ENCODE measurements around the gene TSPAN5.
"Not testable (repeated sequence)": the region's sequence is repeated elsewhere in the genome, so short reads cannot be mapped to it uniquely, and the experiment has no call there.

Gene TSPAN5

DNA sequence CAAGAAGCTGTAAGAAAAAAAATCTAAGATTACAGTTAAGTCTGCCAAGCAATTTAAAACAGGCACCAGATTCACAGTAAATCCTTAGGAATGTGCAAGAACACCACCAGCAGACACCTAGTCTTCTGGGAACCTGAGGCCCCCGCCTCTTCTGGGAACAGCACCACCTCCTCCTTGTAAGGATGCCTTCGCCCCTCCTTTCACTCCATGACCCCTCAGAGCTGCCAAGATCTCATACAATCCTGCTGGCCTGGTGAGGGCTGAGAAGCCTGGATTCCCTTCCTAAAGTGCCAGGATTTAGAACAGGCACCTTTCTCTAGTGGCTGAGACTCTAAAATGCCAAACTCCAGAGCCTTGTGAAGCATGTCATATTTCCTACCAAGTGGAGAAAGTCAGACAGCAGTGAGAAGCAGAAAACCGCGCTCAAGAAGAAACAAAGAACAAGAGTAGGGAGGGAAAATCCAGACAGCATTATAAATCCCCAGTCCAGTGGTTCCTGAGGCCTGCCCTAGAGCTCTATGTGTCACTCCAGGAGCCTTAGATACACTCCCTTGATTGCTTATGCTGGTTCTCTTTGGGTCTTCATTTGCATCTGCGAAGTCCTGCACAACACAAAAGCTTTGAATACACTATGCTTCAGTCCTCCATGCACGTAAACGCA lies 166.4 kb downstream of the TSPAN5 start:
- DNase-seq = peak in 1 of 14 donors; percentile 54

DNA sequence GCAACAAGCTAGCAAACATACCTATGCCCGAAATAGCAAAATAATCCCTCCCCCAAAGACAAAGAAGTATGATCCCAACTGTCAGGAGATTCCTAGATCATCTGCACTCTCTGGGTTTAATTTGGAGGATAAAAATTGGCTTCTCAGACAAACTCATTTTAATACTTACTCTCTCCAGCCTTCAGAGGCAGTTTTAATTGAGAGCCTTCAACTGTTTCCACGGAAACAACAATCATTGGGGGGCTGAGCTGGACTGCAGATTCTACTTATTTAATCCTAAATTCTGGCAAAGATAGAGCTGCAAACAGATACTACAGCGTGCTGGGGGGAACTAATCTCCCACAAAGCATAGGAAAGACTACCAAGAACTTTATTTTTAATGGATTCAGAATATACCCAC lies 168.2 kb downstream of the TSPAN5 start:
- DNase-seq = no peak

DNA sequence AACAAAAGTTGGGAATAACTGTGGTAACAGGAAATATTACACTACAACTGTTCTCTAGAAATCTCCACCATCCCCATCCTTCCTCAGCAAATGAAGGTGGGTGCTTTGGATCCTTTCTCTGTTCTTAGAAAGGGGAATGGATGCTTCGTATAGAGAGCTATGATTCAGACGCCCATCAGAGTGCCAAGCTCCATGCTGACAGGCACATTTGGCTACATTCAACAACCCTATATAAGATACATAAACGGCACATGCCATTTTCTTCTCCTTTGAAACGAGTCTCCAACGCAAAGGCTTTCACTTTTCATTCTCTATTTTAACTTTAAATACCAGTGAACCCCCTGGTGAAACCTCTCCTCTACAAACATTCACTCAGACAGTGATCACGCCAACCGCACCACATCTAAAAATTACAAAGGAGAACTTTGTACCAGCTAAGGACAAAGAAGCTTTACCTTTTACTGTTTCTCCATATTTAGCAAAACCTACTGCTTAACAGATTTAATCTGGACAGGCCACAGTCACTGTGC lies 172.5 kb downstream of the TSPAN5 start:
- DNase-seq = no peak

DNA sequence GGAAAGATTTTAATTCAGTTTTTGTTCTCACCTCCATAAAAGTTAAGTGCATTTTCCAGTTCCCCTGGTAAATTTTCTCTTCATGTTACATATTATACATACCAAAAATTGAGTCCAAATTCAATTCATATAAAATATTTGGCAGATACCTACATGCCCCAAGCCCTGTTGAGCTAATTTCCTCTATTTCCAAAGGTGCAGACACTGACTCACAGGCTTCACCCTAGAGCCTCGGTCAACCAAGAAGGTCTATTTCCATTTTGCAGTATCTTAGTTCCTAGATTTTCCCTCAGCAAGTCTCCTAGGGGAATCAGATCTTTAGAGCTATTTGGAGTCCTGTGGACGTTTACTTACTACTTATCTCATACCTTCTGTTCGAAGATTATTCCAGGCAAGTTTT lies 174.4 kb downstream of the TSPAN5 start:
- DNase-seq = no peak

DNA sequence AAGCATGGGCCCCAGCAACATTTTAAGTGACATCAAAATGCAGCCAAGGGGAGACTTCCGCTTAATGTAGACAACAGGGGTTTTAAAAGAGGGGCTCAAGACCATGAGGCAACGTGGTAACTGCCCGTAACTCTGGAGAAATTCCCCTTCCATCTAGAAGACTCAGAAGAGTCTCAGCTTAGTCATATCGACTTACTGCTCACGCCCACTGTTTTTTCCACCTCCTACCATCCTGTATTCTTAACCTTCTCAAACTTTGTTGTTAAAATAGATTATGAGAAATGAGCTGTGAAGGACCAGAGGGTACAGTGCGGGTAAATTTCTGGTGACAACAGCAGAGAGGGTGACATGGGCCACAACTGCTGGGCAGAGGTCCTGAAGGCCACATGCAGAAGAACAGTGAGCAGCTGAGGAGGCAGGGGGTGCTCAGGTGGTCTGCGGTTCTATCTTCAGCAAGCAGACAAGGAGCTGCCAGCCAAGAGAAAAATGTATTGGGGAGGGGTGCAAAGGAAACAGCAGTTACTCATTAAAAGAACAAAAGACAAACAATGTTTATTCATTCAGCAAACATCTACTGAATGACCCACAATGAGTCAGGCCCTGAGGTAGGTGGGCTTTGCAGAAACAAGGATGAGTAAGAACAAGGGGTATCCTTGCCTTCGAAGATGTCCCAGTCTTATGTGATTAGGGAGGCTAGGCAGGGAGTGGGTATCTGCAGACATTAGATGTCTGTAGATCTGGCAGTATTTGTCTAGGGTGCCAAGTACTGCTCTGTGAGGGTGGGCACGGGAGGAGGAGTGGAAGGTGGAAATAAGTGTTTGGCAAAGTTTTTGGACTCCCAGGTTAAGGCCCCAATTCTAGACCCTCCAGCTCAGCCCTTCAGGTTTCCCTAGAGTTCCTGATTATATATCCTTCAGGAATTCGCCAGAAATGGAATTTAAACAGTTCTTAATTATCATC lies 175.3 kb downstream of the TSPAN5 start:
- no peak for DNase-seq

DNA sequence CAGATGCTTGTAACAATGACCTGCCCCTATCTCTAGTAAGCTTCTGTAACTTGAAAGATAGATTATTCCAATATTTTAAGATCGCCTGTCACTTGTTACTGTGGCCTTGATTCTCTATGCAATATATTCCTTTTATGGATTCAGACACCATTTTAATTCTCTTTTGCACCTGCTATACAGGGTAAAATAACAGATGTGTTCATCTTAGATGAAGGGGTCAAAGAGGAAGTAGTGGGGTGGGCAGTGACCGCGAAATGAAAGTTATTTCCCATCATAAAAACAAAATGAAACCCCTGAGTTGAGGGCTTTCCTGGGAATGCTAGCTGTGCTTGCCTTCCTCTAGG lies 175.9 kb downstream of the TSPAN5 start:
- DNase-seq = no peak

DNA sequence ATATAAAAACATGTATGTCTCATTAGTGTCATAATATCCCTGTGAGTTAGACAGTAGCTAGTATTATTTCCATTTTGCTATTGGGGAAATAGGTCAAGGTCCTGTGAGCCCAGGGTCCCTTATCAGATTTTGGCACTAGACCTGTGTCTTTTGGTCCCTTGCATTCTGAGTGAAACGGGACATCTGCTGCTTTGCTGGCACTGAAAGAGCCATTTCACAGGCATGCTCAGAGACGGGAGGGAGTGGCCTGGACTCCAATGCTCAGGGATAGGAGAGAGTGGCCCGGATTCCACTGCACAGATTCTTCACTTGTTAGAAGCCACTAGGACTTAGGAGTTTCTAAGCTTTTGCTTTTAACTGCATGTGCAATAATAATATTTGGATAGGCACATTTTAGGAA lies 177.2 kb downstream of the TSPAN5 start:
- DNase-seq = peak in 8 of 14 donors; percentile 10 to 86 (median 26)

DNA sequence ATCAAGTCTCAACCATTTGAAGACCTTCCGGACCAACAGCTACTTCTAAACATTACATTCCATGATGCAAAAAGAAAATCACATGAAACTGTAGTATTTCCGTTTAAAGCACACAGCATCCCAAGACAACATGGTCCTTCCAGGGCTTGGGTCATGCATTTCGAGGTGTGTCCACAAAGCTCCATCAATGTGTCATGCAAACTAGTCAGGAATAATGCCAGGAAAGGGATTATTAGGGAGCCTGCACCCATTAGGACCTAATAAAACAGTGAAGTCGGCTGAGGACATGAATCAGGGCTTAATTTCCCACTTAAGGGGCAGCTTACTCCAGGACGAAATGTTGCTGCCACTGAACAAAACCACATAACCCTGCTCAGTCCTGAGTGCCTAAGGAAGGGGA lies 177.9 kb downstream of the TSPAN5 start:
- no peak for DNase-seq

DNA sequence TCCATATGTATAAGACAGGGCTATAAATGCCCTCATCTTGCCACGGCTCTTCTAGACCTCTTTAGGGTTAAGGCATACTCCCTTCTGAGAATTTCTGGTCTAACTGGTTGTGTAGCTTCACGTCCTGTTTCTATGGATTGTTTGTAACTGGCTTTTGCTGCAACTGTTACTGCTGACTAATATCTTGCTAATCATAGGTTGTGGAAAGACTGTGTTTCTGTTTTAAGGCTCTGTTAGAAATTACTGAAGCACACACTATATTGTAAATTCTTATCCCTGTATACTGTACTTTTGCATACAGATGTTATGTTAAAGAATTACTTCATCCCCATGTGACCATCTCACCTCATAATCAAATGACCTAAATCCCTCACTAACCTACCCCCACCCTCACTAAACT lies 178.8 kb downstream of the TSPAN5 start:
- not testable (repeated sequence) for DNase-seq

DNA sequence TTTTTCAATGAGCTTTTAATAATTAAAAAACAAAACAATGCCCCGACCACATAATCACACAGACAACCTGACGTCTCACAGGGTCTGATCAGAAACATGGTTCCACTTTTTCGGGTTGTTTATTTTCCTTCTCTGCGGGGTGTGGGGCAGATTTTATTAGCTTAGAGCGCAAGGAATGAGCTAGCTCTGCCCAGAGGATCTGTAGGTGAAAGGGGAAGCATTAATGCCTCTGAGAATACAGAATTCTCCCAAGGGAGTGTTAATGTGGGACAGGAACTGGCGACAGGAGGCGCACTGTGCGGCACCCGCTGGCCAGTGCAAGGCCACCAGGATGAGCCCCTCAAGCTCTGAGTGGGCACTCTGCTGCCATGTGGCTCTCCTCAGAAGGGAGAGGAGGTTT lies 181.5 kb downstream of the TSPAN5 start:
- no peak for DNase-seq

DNA sequence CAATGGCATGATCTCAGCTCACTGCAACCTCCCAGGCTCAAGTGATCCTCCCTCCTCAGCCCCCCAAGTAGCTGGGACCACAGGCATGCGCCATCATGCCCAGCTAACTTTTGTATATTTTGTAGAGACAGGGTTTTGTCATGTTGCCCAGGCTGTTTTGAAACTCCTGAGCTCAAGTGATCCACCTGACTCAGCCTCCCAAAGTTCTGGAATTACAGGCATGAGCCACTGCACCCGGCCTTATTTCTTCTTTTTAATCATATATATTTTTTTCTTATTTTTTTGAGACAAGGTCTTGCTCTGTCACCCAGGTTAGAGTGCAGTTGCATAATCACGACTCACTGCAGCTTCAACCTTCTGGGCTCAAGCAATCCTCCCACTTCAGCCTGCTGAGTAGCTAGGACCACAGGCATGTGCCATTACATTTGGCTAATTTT lies 184.0 kb downstream of the TSPAN5 start:
- no peak for DNase-seq

DNA sequence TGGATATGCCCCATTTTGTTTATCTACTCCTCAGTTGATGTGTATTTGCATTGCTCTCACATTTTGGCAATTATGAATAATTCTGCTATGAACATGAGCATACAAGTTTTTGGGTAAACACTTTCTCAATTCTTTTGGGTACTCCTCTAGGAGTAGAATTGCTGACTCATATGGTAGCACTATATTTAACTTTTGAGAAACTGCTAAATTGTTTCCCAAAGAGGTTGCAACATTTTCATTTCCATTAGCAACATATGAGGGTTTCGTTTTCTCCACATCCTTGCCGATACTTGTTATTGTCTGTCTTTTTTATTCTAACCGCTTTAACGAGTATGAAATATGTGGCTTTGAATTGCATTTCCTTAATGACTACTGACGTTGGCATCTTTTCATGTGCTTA lies 185.4 kb downstream of the TSPAN5 start:
- DNase-seq = no peak

DNA sequence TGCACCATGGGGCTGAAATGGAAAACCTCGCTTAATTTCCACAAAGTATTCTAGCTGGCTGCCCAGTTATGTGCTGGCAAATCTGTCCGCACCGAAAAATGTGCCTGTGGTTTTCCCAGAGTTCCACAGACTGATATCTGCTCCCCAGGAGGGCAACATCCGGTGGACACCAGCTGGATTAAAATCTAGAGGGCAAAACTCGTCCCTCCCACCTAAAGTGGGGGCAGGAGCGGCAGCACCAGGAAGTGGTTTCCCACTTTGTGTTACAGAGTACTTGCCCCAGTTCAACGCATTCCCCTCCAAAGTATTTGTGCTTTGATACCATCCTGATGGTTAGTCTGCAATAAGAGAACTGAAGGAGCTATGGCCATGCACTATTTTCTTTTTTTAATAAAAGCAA lies 187.6 kb downstream of the TSPAN5 start:
- no peak for DNase-seq

DNA sequence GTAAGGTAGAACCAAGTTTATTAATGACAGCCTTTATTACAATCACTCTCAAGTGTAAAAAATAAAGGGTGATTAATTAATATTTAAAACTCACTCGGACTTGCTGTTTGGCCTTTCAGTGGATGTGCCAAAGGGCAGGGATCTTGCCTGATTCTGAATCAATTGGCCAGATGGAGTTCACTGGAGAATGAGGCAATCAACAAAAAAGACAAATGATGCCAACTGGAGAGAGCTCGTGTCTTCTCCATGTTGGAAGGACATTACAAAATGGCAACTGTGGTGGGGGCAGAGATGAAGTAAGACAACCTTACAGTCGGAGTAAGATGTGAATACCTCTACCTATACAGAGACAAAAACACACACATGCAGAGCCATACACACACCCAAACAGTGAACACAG lies 188.0 kb downstream of the TSPAN5 start:
- DNase-seq = no peak

DNA sequence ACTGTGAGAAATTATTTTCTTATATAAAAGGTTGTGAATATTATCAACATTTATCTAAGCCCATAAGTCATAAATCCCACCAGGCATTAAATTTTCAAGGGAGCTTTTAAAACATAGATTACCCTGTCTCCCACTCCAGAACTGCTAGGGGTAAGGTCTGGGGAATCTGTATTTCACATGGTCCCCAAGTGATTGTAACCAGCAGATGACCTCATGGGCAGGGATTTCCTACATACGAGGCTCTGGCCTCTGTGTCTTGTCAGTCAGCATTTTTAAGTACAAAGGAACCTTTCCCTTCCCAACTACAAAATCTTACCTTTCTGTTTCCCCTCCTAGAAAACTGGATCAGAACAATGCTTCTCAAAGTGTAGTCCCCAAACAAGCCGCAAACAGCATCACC lies 188.6 kb downstream of the TSPAN5 start:
- DNase-seq = no peak

DNA sequence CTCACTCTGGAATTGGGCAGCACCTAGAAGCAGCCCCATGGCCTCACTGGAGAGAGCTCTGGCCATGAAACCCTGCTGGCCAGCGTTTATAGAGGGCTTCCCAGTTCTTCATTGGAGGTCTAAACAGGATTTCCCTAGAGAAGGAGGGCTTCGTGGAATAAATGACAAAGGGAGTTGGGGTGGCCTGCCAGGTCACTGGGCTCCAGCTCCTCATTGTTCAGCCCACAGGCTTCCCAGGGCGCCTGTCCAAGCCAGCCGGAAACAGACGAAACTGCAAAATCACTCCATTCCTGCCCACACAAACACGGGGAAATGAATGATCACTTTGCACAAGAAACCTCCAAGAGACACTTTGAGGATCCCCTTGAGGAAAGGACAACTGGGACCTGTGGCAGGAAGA lies 189.7 kb downstream of the TSPAN5 start:
- DNase-seq = peak in 11 of 14 donors; percentile 13 to 51 (median 35)

DNA sequence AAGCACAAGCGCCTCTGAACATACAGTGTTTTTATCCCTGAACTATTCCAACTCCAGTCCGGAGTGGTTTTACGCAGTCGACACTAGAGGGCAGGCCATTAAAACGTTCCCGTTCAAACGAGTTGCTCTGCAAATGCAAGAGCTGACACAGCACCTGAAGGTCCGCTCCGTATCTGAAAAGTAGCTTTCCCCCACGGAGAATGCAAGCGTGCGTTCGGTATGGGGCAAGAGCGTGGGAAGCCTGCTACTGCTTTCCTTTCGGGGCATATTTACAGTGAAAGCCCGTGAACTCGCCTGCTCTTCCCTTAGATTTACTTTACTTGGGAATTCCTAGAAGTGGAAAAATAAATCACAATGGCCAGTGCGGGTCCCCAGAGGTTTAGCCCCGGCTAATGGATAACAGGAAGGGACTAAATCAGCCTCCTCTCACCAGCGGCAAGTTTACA lies 190.8 kb downstream of the TSPAN5 start:
- peak in 12 of 14 donors; percentile 16 to 80 (median 56) for DNase-seq

DNA sequence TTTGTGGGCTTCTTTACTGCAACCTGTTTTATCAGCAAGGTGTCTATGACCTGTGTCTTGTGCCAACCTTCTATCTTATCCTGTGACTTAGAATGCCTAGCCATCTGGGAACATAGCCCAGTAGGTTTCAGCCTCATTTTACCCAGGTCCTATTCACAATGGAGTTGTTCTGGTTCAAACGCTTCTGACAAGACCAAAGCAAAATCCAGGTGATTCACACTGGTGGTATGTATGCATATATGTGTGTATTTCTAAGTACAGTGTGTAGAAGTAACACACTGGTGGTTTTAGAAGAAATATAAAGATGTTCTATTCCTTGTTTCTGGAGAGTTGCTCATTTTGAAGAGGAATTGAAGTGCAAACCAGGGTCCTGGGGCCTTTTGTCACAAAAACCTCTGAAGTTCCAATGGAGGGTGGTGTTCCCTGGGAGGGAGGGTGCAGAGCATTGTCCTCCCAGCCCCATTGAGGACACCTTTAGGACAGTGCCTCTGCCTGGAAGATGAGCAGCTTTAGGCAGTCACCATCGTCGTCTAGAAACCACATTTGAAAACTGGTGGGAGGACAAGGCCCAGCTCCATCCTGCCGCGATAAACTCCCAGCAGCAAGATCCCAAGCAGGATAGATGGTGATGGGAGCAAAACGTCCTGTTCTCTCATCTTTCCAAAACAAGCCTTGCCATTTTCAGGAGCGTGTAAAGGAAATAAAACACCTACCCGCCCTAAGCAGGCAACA lies 191.4 kb downstream of the TSPAN5 start:
- no peak for DNase-seq

DNA sequence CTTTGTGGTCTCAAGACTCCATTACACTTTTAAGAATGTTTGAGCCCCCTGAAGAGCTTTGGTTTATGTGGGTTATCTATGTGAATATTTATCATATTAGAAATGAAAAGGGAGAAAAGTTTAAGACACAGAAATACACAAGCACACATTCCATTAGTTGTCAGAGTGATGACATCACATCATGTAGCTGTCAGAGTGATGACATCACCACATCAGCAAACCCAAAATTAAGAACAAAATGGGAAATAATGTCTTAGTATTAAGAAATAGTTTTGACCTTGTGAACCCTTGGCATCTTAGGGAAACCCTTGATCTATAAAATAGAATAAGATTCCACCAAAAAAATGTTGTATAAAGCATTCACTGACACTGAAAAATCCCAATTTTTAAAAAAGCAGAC lies 195.9 kb downstream of the TSPAN5 start:
- no peak for DNase-seq

DNA sequence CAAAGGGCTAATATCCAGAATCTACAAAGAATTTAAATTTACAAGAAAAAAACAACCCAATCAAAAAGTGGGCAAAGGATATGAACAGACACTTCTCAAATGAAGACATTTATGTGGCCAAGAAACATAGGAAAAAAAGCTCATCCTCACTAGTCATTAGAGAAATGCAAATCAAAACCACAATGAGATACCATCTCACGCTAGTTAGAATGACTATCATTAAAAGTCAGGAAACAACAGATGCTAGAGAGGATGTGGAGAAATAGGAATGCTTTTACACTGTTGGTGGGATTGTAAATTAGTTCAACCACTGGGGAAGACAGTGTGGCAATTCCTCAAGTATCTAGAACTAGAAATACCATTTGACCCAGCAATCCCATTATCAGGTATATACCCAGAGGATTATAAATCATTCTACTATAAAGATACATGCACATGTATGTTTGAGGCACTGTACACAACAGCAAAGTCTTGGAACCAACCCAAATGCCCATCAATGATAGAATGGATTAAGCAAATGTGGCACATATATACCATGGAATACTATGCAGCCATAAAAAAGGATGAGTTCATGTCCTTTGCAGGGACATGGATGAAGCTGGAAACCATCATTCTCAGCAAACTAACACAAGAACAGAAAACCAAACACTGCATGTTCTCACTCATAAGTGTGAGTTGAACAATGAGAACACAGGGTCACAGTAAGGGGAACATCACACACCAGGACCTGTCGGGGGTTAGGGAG lies 197.1 kb downstream of the TSPAN5 start:
- DNase-seq = not testable (repeated sequence)

DNA sequence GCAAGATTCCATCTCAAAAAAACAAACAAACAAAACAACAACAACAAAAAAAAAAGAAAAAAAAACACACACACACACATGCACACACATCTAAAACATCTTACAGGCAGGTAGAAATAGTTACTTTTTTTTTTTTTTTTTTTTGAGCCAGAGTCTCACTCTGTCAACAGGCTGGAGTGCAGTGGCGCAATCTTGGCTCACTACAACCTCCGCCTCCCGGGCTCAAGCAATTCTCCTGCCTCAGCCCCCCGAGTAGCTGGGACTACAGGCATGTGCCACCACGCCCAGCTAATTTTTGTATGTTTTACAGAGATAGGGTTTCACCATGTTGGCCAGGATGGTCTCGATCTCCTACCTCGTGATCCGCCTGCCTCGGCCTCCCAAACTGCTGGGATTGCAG lies 201.0 kb downstream of the TSPAN5 start:
- not testable (repeated sequence) for DNase-seq

DNA sequence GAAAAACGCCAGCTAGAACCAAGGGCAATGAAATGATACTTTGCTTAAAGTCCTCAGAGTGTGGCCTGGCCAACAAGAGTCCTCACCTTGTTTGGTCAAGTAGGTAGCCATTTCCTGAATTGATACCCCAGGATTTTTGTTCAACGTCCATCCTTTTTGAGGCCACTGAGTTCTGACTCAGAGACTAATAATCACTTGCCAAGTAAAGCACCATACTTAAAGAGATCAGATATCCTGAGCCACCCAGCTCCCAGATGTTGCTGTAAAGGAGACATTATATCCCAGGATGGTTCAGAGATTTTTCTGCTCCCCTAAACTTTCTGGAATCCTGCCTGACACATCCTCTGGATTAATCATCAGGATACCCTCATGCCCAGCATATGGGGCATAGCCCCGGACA lies 206.3 kb downstream of the TSPAN5 start:
- no peak for DNase-seq
